SW 1271 (cell line): ENCODE data around the gene FZD10.
A peak's percentile ranks its signal among the peaks of the same experiment; 100 is the strongest.

Experiments
- DNase-seq, 2 experiments: peaks; one replicate each; lab custom pipeline; 2025; lab: John Stamatoyannopoulos, UW

Gene FZD10

GRCh38 chr12:130179621-130180020 lies 17.4 kb downstream of the FZD10 start:
- DNase-seq = no peak

GRCh38 chr12:130181211-130181610 lies 18.9 kb downstream of the FZD10 start:
- no peak for DNase-seq

GRCh38 chr12:130183585-130184370 lies 21.5 kb downstream of the FZD10 start:
- DNase-seq = no peak

- DNase-seq = no peak
These were observed 22.3 kb downstream of the FZD10 start for GRCh38 chr12:130184404-130185090.

GRCh38 chr12:130185455-130186391 lies 23.5 kb downstream of the FZD10 start:
- DNase-seq = no peak

GRCh38 chr12:130186651-130187268 lies 24.5 kb downstream of the FZD10 start:
- DNase-seq = peak; percentile 77 to 89

GRCh38 chr12:130192642-130193345 lies 30.5 kb downstream of the FZD10 start:
- DNase-seq = no peak

- no peak for DNase-seq
These were observed 31.9 kb downstream of the FZD10 start for GRCh38 chr12:130194154-130194553.

- no peak for DNase-seq
These were observed 33.1 kb downstream of the FZD10 start for GRCh38 chr12:130195369-130195768.

GRCh38 chr12:130195776-130196175 lies 33.5 kb downstream of the FZD10 start:
- no peak for DNase-seq

- DNase-seq = no peak
These were observed 34.6 kb downstream of the FZD10 start for GRCh38 chr12:130196827-130197226.

GRCh38 chr12:130198026-130198662 lies 35.9 kb downstream of the FZD10 start:
- no peak for DNase-seq

GRCh38 chr12:130198663-130199060 lies 36.4 kb downstream of the FZD10 start:
- no peak for DNase-seq

- no peak for DNase-seq
These were observed 37.5 kb downstream of the FZD10 start for GRCh38 chr12:130199581-130200390.

GRCh38 chr12:130200445-130200844 lies 38.2 kb downstream of the FZD10 start:
- no peak for DNase-seq

- no peak for DNase-seq
These were observed 38.8 kb downstream of the FZD10 start for GRCh38 chr12:130201037-130201436.

GRCh38 chr12:130202201-130202600 lies 39.9 kb downstream of the FZD10 start:
- DNase-seq = no peak

- no peak for DNase-seq
These were observed 40.9 kb downstream of the FZD10 start for GRCh38 chr12:130203151-130203550.

GRCh38 chr12:130204541-130204953 lies 42.3 kb downstream of the FZD10 start:
- no peak for DNase-seq

- DNase-seq = no peak
These were observed 43.2 kb downstream of the FZD10 start for GRCh38 chr12:130205495-130205894.
